Panc1 (cell line): ENCODE results near the gene SYNGR4. TPM values are rescaled to one million over a fixed set of nuclear protein-coding genes. Genes with fewer than 3 reads are reported as not detected.

Source experiments
- ATAC-seq: fragments of 200-7000 bp; cut with Tn5 transposase; 2 replicates; pipeline ENCODE4 v1.9.1; 2020; ENCODE audit warnings: mild to moderate bottlenecking, moderate library complexity
- BruUV-seq: library from RNA; stranded (reverse); fragments of 400-500 nt; replicated peaks from 2 replicates; lab custom pipeline; 2021; lab: Mats Ljungman, UMichigan
- CTCF ChIA-PET: fragments of 300-600 bp; sonication (Branson Sonifier 250); formaldehyde crosslinking; loops from one replicate; lab custom pipeline; 2022; ENCODE audit warnings: antibody characterized with exemption; lab: Charles Lee
- POLR2A ChIA-PET: fragments of 300-600 bp; sonication (Branson Sonifier 250); formaldehyde crosslinking; loops from one replicate; lab custom pipeline; 2022; ENCODE audit warnings: antibody characterized with exemption; lab: Charles Lee
- DNase-seq: peaks from one replicate; pipeline ENCODE4 v3.0.0-alpha.2; 2010; ENCODE audit warnings: low read depth, low spot score
- H3K27ac ChIP-seq: 2 replicates; pipeline ENCODE4 v1.5.1; 2011; ENCODE audit warnings: mild to moderate bottlenecking, low read length, inconsistent platforms
- H3K27me3 ChIP-seq: fragments of 200-500 bp; sonication (Bioruptor generic); 2 replicates; pipeline ENCODE4 v1.6.0; 2014; ENCODE audit warnings: low read length, inconsistent platforms; ENCODE audit not compliant: control insufficient read depth, insufficient read depth
- H3K36me3 ChIP-seq: fragments of 200-500 bp; sonication (Bioruptor generic); 2 replicates; pipeline ENCODE4 v1.5.1; 2014; ENCODE audit warnings: inconsistent platforms, mild to moderate bottlenecking, low read length, moderate library complexity; ENCODE audit not compliant: control insufficient read depth, insufficient read depth
- H3K4me1 ChIP-seq: 2 replicates; pipeline ENCODE4 v1.5.1; 2011; ENCODE audit warnings: inconsistent platforms, mild to moderate bottlenecking, low read length, moderate library complexity; ENCODE audit not compliant: control insufficient read depth, insufficient read depth
- H3K4me3 ChIP-seq, 2 experiments: 2 replicates each; pipeline ENCODE4 v1.5.1; 2011 to 2012; ENCODE audit warnings: low read depth in 2 of 2, low read length in 2 of 2, mild to moderate bottlenecking in 2 of 2, inconsistent platforms in 1 of 2, moderate library complexity in 1 of 2
- H3K9me3 ChIP-seq: fragments of 200-500 bp; sonication (Bioruptor generic); 2 replicates; pipeline ENCODE4 v1.5.1; 2014; ENCODE audit warnings: low read depth, mild to moderate bottlenecking, inconsistent platforms, low read length, moderate library complexity; ENCODE audit not compliant: control insufficient read depth, insufficient read depth
- POLR2AphosphoS5 ChIP-seq: IDR thresholded peaks from 2 replicates; pipeline ENCODE4 v1.6.1; 2012; ENCODE audit warnings: mild to moderate bottlenecking, low read depth, low read length, moderate library complexity
- SIN3A ChIP-seq: IDR thresholded peaks from 2 replicates; pipeline ENCODE4 v1.6.1; 2012; ENCODE audit warnings: low read depth, mild to moderate bottlenecking, low read length, moderate library complexity, borderline replicate concordance; ENCODE audit not compliant: insufficient read depth
- TCF7L2 ChIP-seq: IDR thresholded peaks from 2 replicates; pipeline ENCODE4 v1.6.1; 2011; ENCODE audit warnings: mild to moderate bottlenecking, low read depth, low read length, inconsistent platforms
- in situ Hi-C: cut with HindIII; loops from 2 replicates; pipeline ENCODE4 v1.10.0; 2016; ENCODE audit warnings: low sequenced_read_pairs, low pct_unique_long_range_greater_than_20kb
- intact Hi-C: fragments of 100-400 bp; cut with micrococcal nuclease; formaldehyde crosslinking; loops from one replicate; pipeline ENCODE4 v1.10.0; 2022; ENCODE audit not compliant: unreplicated experiment
- total RNA-seq: library from RNA; stranded (reverse); gene quantifications from one replicate; pipeline ENCODE4 v1.2.1, GENCODE V29; 2021; ENCODE audit not compliant: unreplicated experiment
- TF ChIP-seq, protein P1 (sequence below): fragments of 450-650 bp; IDR thresholded peaks from 2 replicates; pipeline ENCODE4 v1.5.1; 2017; ENCODE audit warnings: mild to moderate bottlenecking
- TF ChIP-seq, protein P2 (sequence below), 2 experiments: IDR thresholded peaks; 2 replicates each; pipeline ENCODE4 v1.6.1; 2011 to 2012; ENCODE audit warnings: low read depth in 2 of 2, control low read depth in 1 of 2, low read length in 1 of 2, mild to moderate bottlenecking in 1 of 2, moderate library complexity in 1 of 2; ENCODE audit not compliant: insufficient read depth in 1 of 2

SYNGR4 gene
- total RNA-seq, 1 experiment from 2014 or later, result 0.39 TPM

DNA sequence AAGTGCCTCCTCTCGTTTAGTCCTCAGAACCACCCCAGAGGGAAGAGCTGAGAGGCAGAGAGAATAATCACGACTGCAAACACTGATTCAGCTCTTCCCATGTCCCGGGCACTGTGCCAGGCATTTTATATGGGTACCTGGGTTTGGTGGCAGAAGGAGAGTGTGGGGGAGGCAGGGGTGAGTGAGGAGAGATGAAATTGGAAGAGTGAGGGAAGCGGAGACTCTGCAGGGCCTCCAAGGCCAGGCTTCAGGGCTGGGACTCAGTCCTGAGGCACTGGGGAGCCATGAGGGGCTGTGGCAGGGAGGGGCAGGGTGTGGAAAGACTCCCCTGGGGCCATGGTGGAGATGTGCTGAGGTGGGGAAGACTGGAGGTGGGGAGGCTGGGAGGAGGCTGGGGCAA is 8.7 kb downstream of the SYNGR4 start:
- no peaks in the 10 kb centered on the region for H3K36me3 ChIP-seq
- TF ChIP-seq SIN3A, result no peak
- H3K4me1 ChIP-seq, result no peaks in the 10 kb centered on the region
- DNase-seq (no peak), ATAC-seq (peak; percentile 37; the same call in 1 of the 2 replicates)
- no peak overlapping the region for H3K27ac ChIP-seq
- POLR2A ChIA-PET, result no interaction called here
- H3K4me3 ChIP-seq, result no peak overlapping the region
- BruUV-seq, result no TSS peak
- no peaks in the 10 kb centered on the region for H3K9me3 ChIP-seq
- no peaks in the 10 kb centered on the region for H3K27me3 ChIP-seq
- in situ Hi-C loops (no loop called here), intact Hi-C loops (no loop called here)
- CTCF ChIA-PET, result no interaction called here

DNA sequence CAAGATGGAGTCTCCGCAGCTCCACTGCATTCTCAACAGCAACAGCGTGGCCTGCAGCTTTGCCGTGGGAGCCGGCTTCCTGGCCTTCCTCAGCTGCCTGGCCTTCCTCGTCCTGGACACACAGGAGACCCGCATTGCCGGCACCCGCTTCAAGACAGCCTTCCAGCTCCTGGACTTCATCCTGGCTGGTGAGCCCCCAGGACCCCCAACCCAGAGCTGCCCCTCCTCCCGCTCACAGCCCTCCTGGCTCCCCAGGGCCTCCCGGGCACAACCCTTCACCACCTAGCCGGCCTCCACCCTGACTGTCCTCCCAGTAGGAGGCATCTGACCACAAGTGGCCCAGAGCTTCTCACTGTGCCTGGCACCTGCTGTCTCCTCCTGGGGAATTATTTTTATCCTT is 9.4 kb downstream of the SYNGR4 start:
- TF ChIP-seq TCF7L2 (no peak), SIN3A (no peak)
- TF ChIP-seq, protein P1, sequence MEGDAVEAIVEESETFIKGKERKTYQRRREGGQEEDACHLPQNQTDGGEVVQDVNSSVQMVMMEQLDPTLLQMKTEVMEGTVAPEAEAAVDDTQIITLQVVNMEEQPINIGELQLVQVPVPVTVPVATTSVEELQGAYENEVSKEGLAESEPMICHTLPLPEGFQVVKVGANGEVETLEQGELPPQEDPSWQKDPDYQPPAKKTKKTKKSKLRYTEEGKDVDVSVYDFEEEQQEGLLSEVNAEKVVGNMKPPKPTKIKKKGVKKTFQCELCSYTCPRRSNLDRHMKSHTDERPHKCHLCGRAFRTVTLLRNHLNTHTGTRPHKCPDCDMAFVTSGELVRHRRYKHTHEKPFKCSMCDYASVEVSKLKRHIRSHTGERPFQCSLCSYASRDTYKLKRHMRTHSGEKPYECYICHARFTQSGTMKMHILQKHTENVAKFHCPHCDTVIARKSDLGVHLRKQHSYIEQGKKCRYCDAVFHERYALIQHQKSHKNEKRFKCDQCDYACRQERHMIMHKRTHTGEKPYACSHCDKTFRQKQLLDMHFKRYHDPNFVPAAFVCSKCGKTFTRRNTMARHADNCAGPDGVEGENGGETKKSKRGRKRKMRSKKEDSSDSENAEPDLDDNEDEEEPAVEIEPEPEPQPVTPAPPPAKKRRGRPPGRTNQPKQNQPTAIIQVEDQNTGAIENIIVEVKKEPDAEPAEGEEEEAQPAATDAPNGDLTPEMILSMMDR, result no peak
- in situ Hi-C loops, result no loop called here
- intact Hi-C loops, result no loop called here
- H3K27ac ChIP-seq, result no peak overlapping the region
- BruUV-seq, result no TSS peak
- H3K27me3 ChIP-seq, result no peaks in the 10 kb centered on the region
- H3K4me3 ChIP-seq, result no peak overlapping the region
- no peaks in the 10 kb centered on the region for H3K36me3 ChIP-seq
- DNase-seq (no peak), ATAC-seq (0 out of 2 replicates have a peak, but pooled peaks have one; percentile 18)
- no peaks in the 10 kb centered on the region for H3K9me3 ChIP-seq
- no peaks in the 10 kb centered on the region for H3K4me1 ChIP-seq
- CTCF ChIA-PET, result no interaction called here
- POLR2A ChIA-PET, result interaction anchor here (0.6 kb wide), 2 partner anchors 49 to 181 kb away, joined by 3 to 8 read pairs; no protein-coding TSS in a partner anchor

DNA sequence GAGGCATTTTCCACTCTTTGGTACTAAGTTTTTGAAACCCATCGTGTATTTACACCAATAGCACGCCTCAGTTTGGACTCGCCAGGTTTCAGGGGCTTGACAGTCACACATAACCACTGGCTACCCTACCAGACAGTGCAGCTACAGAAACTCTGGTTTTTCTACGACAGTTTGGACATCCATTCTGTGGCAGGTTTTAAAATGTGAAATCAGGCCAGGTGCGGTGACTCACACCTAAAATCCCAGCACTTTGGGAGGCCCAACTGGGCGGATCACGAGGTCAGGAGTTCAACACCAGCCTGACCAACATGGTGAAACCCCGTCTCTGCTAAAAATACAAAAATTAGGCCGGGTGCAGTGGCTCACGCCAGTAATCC is 14.0 kb downstream of the SYNGR4 start:
- no peaks in the 10 kb centered on the region for H3K9me3 ChIP-seq
- in situ Hi-C loops, result no loop called here
- H3K4me1 ChIP-seq, result no peaks in the 10 kb centered on the region
- ChIA-PET CTCF (no interaction called here), POLR2A (no interaction called here)
- BruUV-seq, result no TSS peak
- no peak overlapping the region for H3K27ac ChIP-seq
- intact Hi-C loops, result no loop called here
- H3K36me3 ChIP-seq, result no peaks in the 10 kb centered on the region
- no peak overlapping the region for H3K4me3 ChIP-seq
- no peak for TF ChIP-seq TCF7L2
- TF ChIP-seq, protein P1, result no peak
- TF ChIP-seq, protein P2, sequence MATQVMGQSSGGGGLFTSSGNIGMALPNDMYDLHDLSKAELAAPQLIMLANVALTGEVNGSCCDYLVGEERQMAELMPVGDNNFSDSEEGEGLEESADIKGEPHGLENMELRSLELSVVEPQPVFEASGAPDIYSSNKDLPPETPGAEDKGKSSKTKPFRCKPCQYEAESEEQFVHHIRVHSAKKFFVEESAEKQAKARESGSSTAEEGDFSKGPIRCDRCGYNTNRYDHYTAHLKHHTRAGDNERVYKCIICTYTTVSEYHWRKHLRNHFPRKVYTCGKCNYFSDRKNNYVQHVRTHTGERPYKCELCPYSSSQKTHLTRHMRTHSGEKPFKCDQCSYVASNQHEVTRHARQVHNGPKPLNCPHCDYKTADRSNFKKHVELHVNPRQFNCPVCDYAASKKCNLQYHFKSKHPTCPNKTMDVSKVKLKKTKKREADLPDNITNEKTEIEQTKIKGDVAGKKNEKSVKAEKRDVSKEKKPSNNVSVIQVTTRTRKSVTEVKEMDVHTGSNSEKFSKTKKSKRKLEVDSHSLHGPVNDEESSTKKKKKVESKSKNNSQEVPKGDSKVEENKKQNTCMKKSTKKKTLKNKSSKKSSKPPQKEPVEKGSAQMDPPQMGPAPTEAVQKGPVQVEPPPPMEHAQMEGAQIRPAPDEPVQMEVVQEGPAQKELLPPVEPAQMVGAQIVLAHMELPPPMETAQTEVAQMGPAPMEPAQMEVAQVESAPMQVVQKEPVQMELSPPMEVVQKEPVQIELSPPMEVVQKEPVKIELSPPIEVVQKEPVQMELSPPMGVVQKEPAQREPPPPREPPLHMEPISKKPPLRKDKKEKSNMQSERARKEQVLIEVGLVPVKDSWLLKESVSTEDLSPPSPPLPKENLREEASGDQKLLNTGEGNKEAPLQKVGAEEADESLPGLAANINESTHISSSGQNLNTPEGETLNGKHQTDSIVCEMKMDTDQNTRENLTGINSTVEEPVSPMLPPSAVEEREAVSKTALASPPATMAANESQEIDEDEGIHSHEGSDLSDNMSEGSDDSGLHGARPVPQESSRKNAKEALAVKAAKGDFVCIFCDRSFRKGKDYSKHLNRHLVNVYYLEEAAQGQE (IDR thresholded peaks at IDR 0.05; ENCODE audit: insufficient read depth in 1 of 2, low read depth in 2 of 2, low read length in 1 of 2), result no peak
- no peak for TF ChIP-seq POLR2AphosphoS5
- TF ChIP-seq SIN3A, result no peak
- no peaks in the 10 kb centered on the region for H3K27me3 ChIP-seq
- DNase-seq (no peak), ATAC-seq (no peak)
